Ishikawa (cell line): ENCODE data around the gene ZIC5.

Experiments used
- CEBPB ChIP-seq: IDR thresholded peaks from 2 replicates; pipeline ENCODE4 v1.6.1; 2012
- CREB1 ChIP-seq: IDR thresholded peaks from 2 replicates; pipeline ENCODE4 v1.6.1; 2012; ENCODE audit warnings: low read depth
- EGR1 ChIP-seq: IDR thresholded peaks from 2 replicates; pipeline ENCODE4 v1.6.1; 2012
- EP300 ChIP-seq: IDR thresholded peaks from 2 replicates; pipeline ENCODE4 v1.6.1; 2012; ENCODE audit warnings: borderline replicate concordance
- FOXM1 ChIP-seq: IDR thresholded peaks from 2 replicates; pipeline ENCODE4 v1.6.1; 2012; ENCODE audit warnings: low read depth, borderline replicate concordance
- MAX ChIP-seq: IDR thresholded peaks from 2 replicates; pipeline ENCODE4 v1.6.1; 2012
- NFIC ChIP-seq: IDR thresholded peaks from 2 replicates; pipeline ENCODE4 v1.6.1; 2012
- RAD21 ChIP-seq: IDR thresholded peaks from 2 replicates; pipeline ENCODE4 v1.6.1; 2012; ENCODE audit warnings: low read depth
- REST ChIP-seq: IDR thresholded peaks from 2 replicates; pipeline ENCODE4 v1.6.1; 2012; ENCODE audit warnings: low read depth, mild to moderate bottlenecking
- TAF1 ChIP-seq: IDR thresholded peaks from 2 replicates; pipeline ENCODE4 v1.6.1; 2012; ENCODE audit warnings: low read depth, mild to moderate bottlenecking
- TCF12 ChIP-seq: IDR thresholded peaks from 2 replicates; pipeline ENCODE4 v1.6.1; 2012; ENCODE audit warnings: low read depth
- TEAD4 ChIP-seq: IDR thresholded peaks from 2 replicates; pipeline ENCODE4 v1.6.1; 2012
- USF1 ChIP-seq: IDR thresholded peaks from 2 replicates; pipeline ENCODE4 v1.6.1; 2012
- YY1 ChIP-seq: IDR thresholded peaks from 2 replicates; pipeline ENCODE4 v1.6.1; 2012; ENCODE audit warnings: low read depth
- ZBTB7A ChIP-seq: IDR thresholded peaks from 2 replicates; pipeline ENCODE4 v1.6.1; 2012; ENCODE audit warnings: low read depth

ZIC5 gene

GRCh38 chr13:99992949-99993351 lies 21.4 kb upstream of the ZIC5 start:
- 0 out of 2 replicates have a peak, but pooled peaks have one; percentile 21 for TF ChIP-seq YY1
- TF ChIP-seq TAF1: no peak
- no peak for TF ChIP-seq ZBTB7A
- TF ChIP-seq TEAD4: peak; percentile 69
- peak; percentile 85; the same call in 1 of the 2 replicates for TF ChIP-seq EP300
- peak; percentile 84 for TF ChIP-seq TCF12
- peak; percentile 78 for TF ChIP-seq NFIC
- TF ChIP-seq FOXM1: peak; percentile 67; the same call in 1 of the 2 replicates

- TF ChIP-seq ZBTB7A (no peak), REST (no peak), TEAD4 (peak; percentile 60), RAD21 (no peak), CEBPB (peak; percentile 42; the same call in 1 of the 2 replicates), FOXM1 (no peak), MAX (peak; percentile 29; the same call in 1 of the 2 replicates), USF1 (no peak), EP300 (peak; percentile 41; the same call in 1 of the 2 replicates), NFIC (peak; percentile 43; the same call in 1 of the 2 replicates), TAF1 (no peak), CREB1 (no peak), TCF12 (no peak), YY1 (no peak), EGR1 (no peak)
These were observed 20.5 kb upstream of the ZIC5 start for GRCh38 chr13:99991828-99992775.

GRCh38 chr13:99991013-99991827 lies 19.7 kb upstream of the ZIC5 start:
- TF ChIP-seq RAD21 (no peak), ZBTB7A (no peak), NFIC (no peak), TEAD4 (no peak), TAF1 (no peak), USF1 (no peak), EGR1 (no peak), EP300 (no peak), FOXM1 (no peak), TCF12 (no peak), YY1 (no peak), MAX (no peak), CREB1 (no peak), CEBPB (no peak), REST (no peak)

GRCh38 chr13:99990126-99990977 lies 18.8 kb upstream of the ZIC5 start:
- no peak for TF ChIP-seq CEBPB
- TF ChIP-seq MAX: no peak
- no peak for TF ChIP-seq TCF12
- TF ChIP-seq NFIC: no peak
- no peak for TF ChIP-seq ZBTB7A
- TF ChIP-seq USF1: no peak
- no peak for TF ChIP-seq TAF1
- TF ChIP-seq RAD21: no peak
- no peak for TF ChIP-seq TEAD4
- no peak for TF ChIP-seq FOXM1
- TF ChIP-seq REST: no peak
- no peak for TF ChIP-seq EGR1
- no peak for TF ChIP-seq YY1
- TF ChIP-seq EP300: no peak
- TF ChIP-seq CREB1: no peak
